Prostate gland (tissue), 2 donors: ENCODE data around the gene MRPL10.

Experiments used
- POLR2AphosphoS5 ChIP-seq: sonication (generic); formaldehyde crosslinking; IDR thresholded peaks from one replicate; pipeline ENCODE4 v1.6.1; 2017; ENCODE audit warnings: antibody characterized with exemption
- TF ChIP-seq, protein P1 (sequence below), 4 experiments: fragments of 200-600 bp in 2 of 4; fragments of 450-650 bp in 2 of 4; sonication (generic) in 2 of 4; IDR thresholded peaks; 1 replicate in 3 of 4; 2 replicates in 1 of 4; pipeline ENCODE4 v1.5.1; 2016 to 2019; ENCODE audit warnings: antibody characterized with exemption in 4 of 4, mild to moderate bottlenecking in 2 of 4, moderate library complexity in 2 of 4

GRCh38 chr17:47879776-47880454, 48.6 kb upstream of the MRPL10 start:
- TF ChIP-seq, protein P1, sequence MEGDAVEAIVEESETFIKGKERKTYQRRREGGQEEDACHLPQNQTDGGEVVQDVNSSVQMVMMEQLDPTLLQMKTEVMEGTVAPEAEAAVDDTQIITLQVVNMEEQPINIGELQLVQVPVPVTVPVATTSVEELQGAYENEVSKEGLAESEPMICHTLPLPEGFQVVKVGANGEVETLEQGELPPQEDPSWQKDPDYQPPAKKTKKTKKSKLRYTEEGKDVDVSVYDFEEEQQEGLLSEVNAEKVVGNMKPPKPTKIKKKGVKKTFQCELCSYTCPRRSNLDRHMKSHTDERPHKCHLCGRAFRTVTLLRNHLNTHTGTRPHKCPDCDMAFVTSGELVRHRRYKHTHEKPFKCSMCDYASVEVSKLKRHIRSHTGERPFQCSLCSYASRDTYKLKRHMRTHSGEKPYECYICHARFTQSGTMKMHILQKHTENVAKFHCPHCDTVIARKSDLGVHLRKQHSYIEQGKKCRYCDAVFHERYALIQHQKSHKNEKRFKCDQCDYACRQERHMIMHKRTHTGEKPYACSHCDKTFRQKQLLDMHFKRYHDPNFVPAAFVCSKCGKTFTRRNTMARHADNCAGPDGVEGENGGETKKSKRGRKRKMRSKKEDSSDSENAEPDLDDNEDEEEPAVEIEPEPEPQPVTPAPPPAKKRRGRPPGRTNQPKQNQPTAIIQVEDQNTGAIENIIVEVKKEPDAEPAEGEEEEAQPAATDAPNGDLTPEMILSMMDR (IDR thresholded peaks at IDR 0.05) = no peak
- TF ChIP-seq POLR2AphosphoS5 = no peak
